ENCODE data around the gene RANBP1. TPM values are rescaled to one million over a fixed set of nuclear protein-coding genes. Genes with fewer than 3 reads are reported as not detected.

Gene RANBP1
- total RNA-seq, 1 donor from 2014 or later, result 233 TPM

DNA sequence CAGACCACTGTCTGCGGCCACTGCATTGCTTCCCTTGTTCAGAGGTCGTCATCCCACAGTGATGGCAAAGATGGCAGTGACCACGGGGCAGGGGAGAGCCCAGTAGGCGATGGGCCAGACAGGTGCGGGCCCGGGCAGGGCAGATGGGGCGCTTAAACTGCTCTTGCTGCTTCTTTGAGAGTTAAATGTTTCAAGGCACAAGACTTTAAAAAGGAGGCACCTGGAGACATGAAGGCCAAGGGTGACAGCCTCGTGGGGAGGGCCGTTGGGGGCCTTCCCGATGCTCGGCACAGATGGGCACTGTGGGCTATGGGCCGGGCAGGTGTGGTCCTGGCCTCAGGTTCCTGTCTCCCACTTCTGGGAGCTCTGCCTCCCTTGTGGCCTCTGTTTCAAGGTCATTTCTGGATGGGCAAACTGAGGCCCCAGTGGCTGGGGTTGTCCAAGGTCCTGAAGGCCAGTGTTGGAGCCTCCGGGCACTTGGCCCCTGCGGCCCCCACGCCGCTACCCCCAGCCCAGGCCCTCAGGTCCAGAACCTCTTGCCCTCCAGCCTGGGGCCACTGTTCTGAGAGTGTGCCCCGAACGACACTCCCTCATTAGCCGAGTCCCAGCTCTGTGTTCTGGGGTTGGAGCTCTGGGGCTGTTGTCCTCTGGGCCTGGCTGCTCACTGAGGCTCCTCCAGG lies 51.9 kb downstream of the RANBP1 start:
- intact Hi-C loops (cut with micrococcal nuclease), result no loop called here

GRCh38 chr22:20169253-20169822 lies 53.4 kb downstream of the RANBP1 start:
- intact Hi-C loops (cut with micrococcal nuclease), result no loop called here

DNA sequence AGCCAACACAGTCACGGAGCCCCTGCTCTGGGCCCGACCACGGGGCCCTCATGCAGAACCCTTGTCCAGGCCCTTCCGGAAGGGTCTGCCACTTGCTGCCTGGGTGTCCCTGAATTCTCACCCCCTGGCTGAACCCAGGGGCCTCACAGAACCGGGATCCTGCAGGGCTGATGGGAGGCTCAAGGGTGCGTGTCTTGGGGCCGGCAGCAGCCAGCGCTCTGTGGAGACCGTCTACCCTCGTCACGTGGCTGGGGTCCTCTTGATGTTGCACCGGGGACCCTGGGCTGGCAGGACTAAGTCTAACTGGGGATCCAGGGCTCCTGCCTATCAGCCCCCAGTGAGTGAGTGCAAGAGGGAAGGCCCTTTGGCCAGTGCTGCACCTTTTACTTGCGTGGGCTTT lies 54.3 kb downstream of the RANBP1 start:
- intact Hi-C loops (cut with micrococcal nuclease), result no loop called here

DNA sequence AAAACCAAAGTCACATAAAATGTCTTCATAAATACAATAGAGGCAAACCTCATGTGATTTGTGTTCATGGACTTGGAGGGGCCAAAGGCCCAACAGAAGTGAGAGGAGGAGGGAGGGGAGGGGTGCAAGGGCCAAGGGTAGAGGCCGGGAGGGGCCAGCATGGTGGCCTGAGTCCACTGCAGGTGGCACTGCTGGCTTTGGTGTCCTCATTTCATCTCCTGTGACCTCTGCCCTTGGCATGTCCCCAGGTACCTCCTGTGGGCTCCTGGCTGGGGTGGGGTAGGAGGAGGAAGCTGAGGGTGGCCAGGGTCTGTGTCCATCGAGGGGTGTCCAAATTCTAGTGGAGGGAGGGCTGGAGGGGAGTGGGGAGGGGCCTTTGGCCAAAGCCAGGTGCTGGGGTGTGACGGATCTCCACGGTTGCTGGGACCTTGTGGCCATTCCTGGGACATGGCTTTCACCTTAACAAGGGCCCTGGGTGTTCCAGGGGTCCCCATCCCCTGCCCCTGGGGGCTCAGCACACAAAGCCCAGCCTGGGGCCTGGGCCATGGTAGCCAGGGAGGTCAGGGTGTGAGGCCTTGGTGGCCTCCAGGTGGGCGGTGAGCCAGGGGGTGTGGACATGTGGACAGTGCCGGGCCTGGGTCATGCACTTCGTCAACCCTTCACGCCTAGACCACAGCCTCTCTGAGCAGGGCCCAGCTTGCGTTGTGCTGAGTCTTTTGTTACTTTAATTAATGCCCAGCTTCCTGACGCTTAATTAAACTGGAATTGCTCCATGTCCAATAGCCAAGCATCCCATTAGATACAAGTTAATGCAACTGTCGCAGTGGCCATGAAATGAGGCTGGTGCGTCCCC lies 55.6 kb downstream of the RANBP1 start:
- intact Hi-C loops (cut with micrococcal nuclease), result no loop called here

GRCh38 chr22:20172141-20172613 lies 56.3 kb downstream of the RANBP1 start:
- intact Hi-C loops (cut with micrococcal nuclease), result no loop called here

- intact Hi-C loops (cut with micrococcal nuclease), result no loop called here
Observed at GRCh38 chr22:20173246-20173645, 57.3 kb downstream of the RANBP1 start.

GRCh38 chr22:20173772-20174171 lies 57.9 kb downstream of the RANBP1 start:
- intact Hi-C loops (cut with micrococcal nuclease), result no loop called here

DNA sequence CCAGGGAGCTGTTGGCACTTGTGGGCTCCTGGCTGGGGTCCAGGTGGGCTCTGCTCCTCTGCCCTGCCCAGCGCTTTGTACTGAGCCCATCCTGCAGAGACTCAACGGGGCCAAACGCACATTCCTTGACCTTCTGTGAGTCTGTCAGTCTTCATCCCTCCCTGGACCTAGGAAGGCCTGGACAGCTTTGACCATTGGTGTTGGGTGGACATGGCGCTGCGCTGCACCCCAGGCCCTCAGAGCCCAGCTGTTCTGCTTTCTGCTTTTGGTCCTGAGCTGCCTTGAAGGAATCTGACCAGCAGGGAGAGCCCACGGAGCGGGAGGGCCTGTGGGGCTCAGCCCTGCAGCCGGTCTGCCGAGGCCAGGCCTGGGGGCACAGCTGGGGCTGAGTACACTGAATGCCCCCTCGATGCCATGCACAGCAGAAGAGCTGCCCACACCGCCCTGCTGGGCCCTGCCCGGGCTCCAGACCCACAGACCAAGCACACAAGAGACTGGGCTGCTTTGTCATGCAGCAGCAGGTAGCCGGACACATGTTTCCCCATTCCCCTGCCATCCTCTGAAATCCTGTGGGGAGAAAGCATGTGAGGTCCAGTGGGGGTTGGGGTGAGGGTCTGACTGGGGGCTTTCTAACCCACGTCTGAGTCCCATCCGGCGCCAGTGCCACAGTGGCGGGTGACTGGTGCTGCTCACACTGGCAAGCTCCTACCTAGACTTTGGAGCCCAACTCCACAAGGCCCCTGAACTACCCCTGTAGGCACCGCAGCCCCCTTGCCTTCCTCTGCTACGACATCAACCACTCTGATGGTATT lies 59.1 kb downstream of the RANBP1 start:
- intact Hi-C loops (cut with micrococcal nuclease), result no loop called here

GRCh38 chr22:20175597-20175900 lies 59.6 kb downstream of the RANBP1 start:
- intact Hi-C loops (cut with micrococcal nuclease), result no loop called here

GRCh38 chr22:20176421-20177085 lies 60.6 kb downstream of the RANBP1 start:
- intact Hi-C loops (cut with micrococcal nuclease), result no loop called here

Other genes with a start within 250 kb of the RANBP1 start
- 87.3 and 94.3 TPM in 2 replicates for gene COMT, start 174.3 kb upstream of the RANBP1 start, total RNA-seq
- gene TXNRD2, start 174.3 kb upstream of the RANBP1 start, total RNA-seq, result 19.7 and 24.4 TPM in 2 replicates
- gene ARVCF, start 99.3 kb upstream of the RANBP1 start, total RNA-seq, result 1.7 and 3.0 TPM in 2 replicates
- gene TANGO2, start 95.0 kb upstream of the RANBP1 start, total RNA-seq, result 48.7 and 49.9 TPM in 2 replicates
- 63.2 and 66.1 TPM in 2 replicates for gene DGCR8, start 35.9 kb upstream of the RANBP1 start, total RNA-seq
- 111 and 113 TPM in 2 replicates for gene TRMT2A, start 1.1 kb downstream of the RANBP1 start, total RNA-seq
- gene ZDHHC8, start 15.7 kb downstream of the RANBP1 start, total RNA-seq, result 55.2 and 61.8 TPM in 2 replicates
- 0.41 TPM in 1 of 2 replicates, not detected in the other for gene CCDC188, start 35.0 kb downstream of the RANBP1 start, total RNA-seq
- gene RTN4R, start 152.2 kb downstream of the RANBP1 start, total RNA-seq, result 1.4 and 2.0 TPM in 2 replicates
- gene DGCR6L, start 204.0 kb downstream of the RANBP1 start, total RNA-seq, result 44.5 and 45.4 TPM in 2 replicates